IMR-90 (cell line): ENCODE data around the gene OSBPL2. TPM values are rescaled to one million over a fixed set of nuclear protein-coding genes. Genes with fewer than 3 reads are reported as not detected.

Source experiments
- ATAC-seq: fragments of 200-7000 bp; cut with Tn5 transposase; 2 replicates; pipeline ENCODE4 v1.9.1; 2020; ENCODE audit warnings: low read depth, mild to moderate bottlenecking, moderate library complexity
- BruUV-seq: library from RNA; stranded (reverse); fragments of 400-500 nt; replicated peaks from 2 replicates; lab custom pipeline; 2021; lab: Mats Ljungman, UMichigan
- CTCF ChIA-PET: fragments of 300-600 bp; formaldehyde crosslinking; extraction: SDS; loops from one replicate; lab custom pipeline; 2021; ENCODE audit warnings: antibody characterized with exemption; lab: Yijun Ruan, JAX
- POLR2A ChIA-PET: fragments of 300-600 bp; sonication (Branson Sonifier 250); formaldehyde crosslinking; loops from one replicate; lab custom pipeline; 2022; ENCODE audit warnings: antibody characterized with exemption; ENCODE audit not compliant: unreplicated experiment; lab: Charles Lee
- DNase-seq: peaks from one replicate; pipeline ENCODE4 v3.0.0; 2013
- H2AFZ ChIP-seq: replicated peaks from 2 replicates; pipeline ENCODE3; 2013; ENCODE audit warnings: low read length, mild to moderate bottlenecking; ENCODE audit not compliant: poor library complexity
- H2AK5ac ChIP-seq: 2 replicates; pipeline ENCODE4 v1.6.1; 2013; ENCODE audit warnings: low read depth, low read length, inconsistent platforms
- H2AK9ac ChIP-seq: replicated peaks from 2 replicates; pipeline ENCODE3; 2013; ENCODE audit warnings: mild to moderate bottlenecking, low read depth, low read length, moderate library complexity; ENCODE audit not compliant: poor library complexity
- H2BK120ac ChIP-seq: 2 replicates; pipeline ENCODE4 v1.6.1; 2013; ENCODE audit warnings: low read depth, low read length, inconsistent platforms
- H2BK15ac ChIP-seq: 3 replicates; pipeline ENCODE4 v1.6.1; 2013; ENCODE audit warnings: low read depth, low read length, inconsistent platforms
- H2BK20ac ChIP-seq: 2 replicates; pipeline ENCODE4 v1.6.1; 2013; ENCODE audit warnings: low read depth, mild to moderate bottlenecking, inconsistent platforms, low read length, moderate library complexity
- H2BK5ac ChIP-seq: 2 replicates; pipeline ENCODE4 v1.6.1; 2013; ENCODE audit warnings: mild to moderate bottlenecking, low read depth, low read length, inconsistent platforms; ENCODE audit not compliant: poor library complexity, severe bottlenecking
- H3K14ac ChIP-seq: replicated peaks from 2 replicates; pipeline ENCODE4 v1.6.1; 2013; ENCODE audit warnings: low read depth, low read length, inconsistent platforms
- H3K18ac ChIP-seq: 2 replicates; pipeline ENCODE4 v1.6.1; 2013; ENCODE audit warnings: low read depth, low read length, control low read depth
- H3K23ac ChIP-seq: 2 replicates; pipeline ENCODE4 v1.6.1; 2013; ENCODE audit warnings: low read depth, low read length, inconsistent platforms
- H3K27ac ChIP-seq: 2 replicates; pipeline ENCODE4 v1.5.1; 2013; ENCODE audit warnings: mild to moderate bottlenecking, control low read depth, low read length; ENCODE audit not compliant: insufficient read depth
- H3K27me3 ChIP-seq: 2 replicates; pipeline ENCODE4 v1.6.1; 2013; ENCODE audit warnings: low read length; ENCODE audit not compliant: control insufficient read depth, insufficient read depth
- H3K36me3 ChIP-seq: 2 replicates; pipeline ENCODE4 v1.6.1; 2013; ENCODE audit warnings: low read length, mixed read lengths; ENCODE audit not compliant: control insufficient read depth, insufficient read depth
- H3K4ac ChIP-seq: 2 replicates; pipeline ENCODE4 v1.6.1; 2013; ENCODE audit warnings: low read depth, low read length, inconsistent platforms
- H3K4me1 ChIP-seq: 2 replicates; pipeline ENCODE4 v1.6.1; 2013; ENCODE audit warnings: low read length, mixed read lengths; ENCODE audit not compliant: control insufficient read depth, insufficient read depth
- H3K4me2 ChIP-seq: 2 replicates; pipeline ENCODE4 v1.6.1; 2013; ENCODE audit warnings: low read depth, mild to moderate bottlenecking, control low read depth, low read length, moderate library complexity
- H3K4me3 ChIP-seq: 2 replicates; pipeline ENCODE4 v1.5.1; 2013; ENCODE audit warnings: low read depth, mild to moderate bottlenecking, control low read depth, low read length, moderate library complexity; ENCODE audit not compliant: insufficient read depth
- H3K56ac ChIP-seq: 2 replicates; pipeline ENCODE4 v1.6.1; 2013; ENCODE audit warnings: low read length, inconsistent platforms; ENCODE audit not compliant: insufficient read depth; ENCODE audit errors: extremely low read depth
- H3K79me1 ChIP-seq, 2 experiments: 2 replicates each; pipeline ENCODE4 v1.6.1; 2013; ENCODE audit warnings: low read length in 2 of 2, inconsistent platforms in 1 of 2, low read depth in 1 of 2
- H3K9ac ChIP-seq: 2 replicates; pipeline ENCODE4 v1.6.1; 2013; ENCODE audit warnings: low read depth, low read length, control low read depth
- H3K9me1 ChIP-seq: 2 replicates; pipeline ENCODE4 v1.6.1; 2013; ENCODE audit warnings: low read length, inconsistent platforms; ENCODE audit not compliant: insufficient read depth
- H3K9me3 ChIP-seq: 2 replicates; pipeline ENCODE4 v1.6.1; 2013; ENCODE audit warnings: low read length; ENCODE audit not compliant: control insufficient read depth, insufficient read depth
- H4K20me1 ChIP-seq: 2 replicates; pipeline ENCODE4 v1.6.1; 2013; ENCODE audit warnings: low read length, inconsistent platforms; ENCODE audit not compliant: insufficient read depth
- H4K5ac ChIP-seq: 2 replicates; pipeline ENCODE4 v1.6.1; 2013; ENCODE audit warnings: mild to moderate bottlenecking, low read depth, low read length, control low read depth
- H4K8ac ChIP-seq, 2 experiments: 2 replicates each; pipeline ENCODE4 v1.6.1; 2013; ENCODE audit warnings: low read depth in 2 of 2, low read length in 2 of 2, control low read depth in 1 of 2, inconsistent platforms in 1 of 2
- H4K91ac ChIP-seq: 2 replicates; pipeline ENCODE4 v1.6.1; 2013; ENCODE audit warnings: low read depth, low read length, inconsistent platforms; ENCODE audit not compliant: insufficient read depth
- NFE2L2 ChIP-seq: fragments of 150-350 bp; IDR thresholded peaks from 2 replicates; pipeline ENCODE4 v1.6.1; 2016; ENCODE audit warnings: low read depth, mild to moderate bottlenecking, low read length
- POLR2A ChIP-seq: IDR thresholded peaks from 2 replicates; pipeline ENCODE4 v1.6.1; 2012; ENCODE audit warnings: mild to moderate bottlenecking, low read depth, low read length
- WGBS, 2 experiments: methylation state at CpG; one replicate each; pipeline versions ENCODE4 v1.1.5 to v1.1.7; 2013; ENCODE audit warnings: missing lambda C conversion rate in 2 of 2; ENCODE audit not compliant: insufficient read length in 1 of 2; ENCODE audit errors: extremely low coverage in 2 of 2; 5-methylcytosine and 5-hydroxymethylcytosine counted together
- dilution Hi-C: fragments of 300-500 bp; cut with HindIII; formaldehyde crosslinking; loops from one replicate; pipeline ENCODE4 v1.14.3; 2018; ENCODE audit warnings: low sequenced_read_pairs; ENCODE audit not compliant: unreplicated experiment
- in situ Hi-C: fragments of 300-500 bp; cut with MboI; formaldehyde crosslinking; loops from 3 replicates; pipeline ENCODE4 v1.14.3; 2019; ENCODE audit warnings: low sequenced_read_pairs, inconsistent platforms, mixed read lengths
- intact Hi-C: fragments of 100-400 bp; cut with micrococcal nuclease; formaldehyde crosslinking; loops from 2 replicates; pipeline ENCODE4 v1.10.0; 2022
- polyA plus RNA-seq, 3 experiments: library from polyadenylated mRNA; depleted of rRNA; stranded (reverse); fragments of >200 nt; gene quantifications; 2 replicates each; pipeline ENCODE4 v1.2.3, GENCODE V29; 2012; ENCODE audit warnings: low replicate concordance in 1 of 3
- total RNA-seq: library from RNA; depleted of rRNA; stranded (reverse); fragments of >200 nt; gene quantifications from 2 replicates; pipeline ENCODE4 v1.2.3, GENCODE V29; 2012

OSBPL2 gene
- total and polyA plus RNA-seq, 2 of the 4 experiments (the other 2 are of a cell fraction): 19.3 to 27.6 TPM

DNA sequence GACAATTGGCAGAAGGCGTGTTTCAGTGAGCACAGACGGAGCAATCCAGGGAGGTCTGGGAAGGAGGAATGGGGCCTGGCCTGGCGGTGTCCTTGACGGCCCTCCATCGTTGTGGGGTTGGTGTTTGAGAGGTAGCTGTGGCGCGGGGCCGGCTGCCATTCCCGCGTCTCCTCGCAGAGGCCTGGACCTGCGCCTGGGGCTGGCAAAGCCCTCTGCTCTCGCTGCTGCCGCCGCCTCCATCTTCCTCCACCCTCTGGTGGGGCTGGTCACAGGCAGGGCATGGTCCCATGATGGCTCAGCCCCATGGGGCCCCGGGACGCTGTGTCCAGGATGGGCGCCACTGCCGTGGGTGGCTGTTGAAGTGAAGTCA is 7.6 kb downstream of the OSBPL2 start:
- dilution Hi-C loops: no loop called here
- in situ Hi-C loops: no loop called here
- H3K4me3 ChIP-seq: no peak overlapping the region
- H4K91ac ChIP-seq: no peak overlapping the region
- H3K9ac ChIP-seq: no peak overlapping the region
- H3K4me1 ChIP-seq: 0 out of 2 replicates have a peak, but pooled peaks cover 1% of the 10 kb centered on the region
- DNase-seq (no peak), ATAC-seq (no peak)
- no peak overlapping the region for H2AFZ ChIP-seq
- no peaks in the 10 kb centered on the region for H3K27me3 ChIP-seq
- H2AK9ac ChIP-seq: no peak overlapping the region
- H3K9me3 ChIP-seq: no peaks in the 10 kb centered on the region
- no peak overlapping the region for H3K4ac ChIP-seq
- no peak overlapping the region for H2BK20ac ChIP-seq
- H3K79me1 ChIP-seq: peaks cover 24 to 82% of the 10 kb centered on the region in 2 experiments
- H3K14ac ChIP-seq: no peak overlapping the region
- H3K56ac ChIP-seq: no peak overlapping the region
- CTCF ChIA-PET: no interaction called here
- no peak overlapping the region for H2BK5ac ChIP-seq
- no peak overlapping the region for H3K23ac ChIP-seq
- WGBS, 2 experiments: 71% methylated on average over 5 of the region's 19 CpGs; no CpG with 5 or more reads in 1 of the 2 experiments
- no peak overlapping the region for H4K8ac ChIP-seq
- POLR2A ChIA-PET: no interaction called here
- intact Hi-C loops: no loop called here
- TF ChIP-seq NFE2L2 (no peak), POLR2A (no peak)
- peaks cover 97% of the 10 kb centered on the region for H4K20me1 ChIP-seq
- peaks cover 13% of the 10 kb centered on the region for H3K9me1 ChIP-seq
- H4K5ac ChIP-seq: no peak overlapping the region
- no peak overlapping the region for H3K4me2 ChIP-seq
- H2BK15ac ChIP-seq: no peak overlapping the region
- H3K27ac ChIP-seq: no peak overlapping the region
- no peak overlapping the region for H2BK120ac ChIP-seq
- no TSS peak for BruUV-seq
- H3K36me3 ChIP-seq: peaks cover 19% of the 10 kb centered on the region; the same call in 1 of the 2 replicates
- H3K18ac ChIP-seq: no peak overlapping the region
- H2AK5ac ChIP-seq: no peak overlapping the region
